Mononuclear cell (primary cell): ENCODE measurements around the gene DTX3. TPM values are rescaled to one million over a fixed set of nuclear protein-coding genes. Genes with fewer than 3 reads are reported as not detected.
"Not testable (repeated sequence)": the region's sequence is repeated elsewhere in the genome, so short reads cannot be mapped to it uniquely, and the experiment has no call there.

Experiments used
- H3K27me3 ChIP-seq: 2 replicates; pipeline ENCODE4 v1.6.0; 2011; ENCODE audit warnings: low read length, control low read depth; ENCODE audit not compliant: insufficient read depth
- H3K4me1 ChIP-seq: 2 replicates; pipeline ENCODE4 v1.5.1; 2011; ENCODE audit warnings: mild to moderate bottlenecking, low read length, control low read depth; ENCODE audit not compliant: insufficient read depth
- H3K4me3 ChIP-seq: 2 replicates; pipeline ENCODE4 v1.5.1; 2011; ENCODE audit warnings: mild to moderate bottlenecking, low read length, moderate library complexity
- H3K9me3 ChIP-seq: 2 replicates; pipeline ENCODE4 v1.5.1; 2011; ENCODE audit warnings: low read depth, mild to moderate bottlenecking, control low read depth, low read length
- total RNA-seq: library from RNA; depleted of rRNA; stranded (reverse); fragments of >200 nt; gene quantifications from one replicate; pipeline ENCODE4 v1.2.3, GENCODE V29; 2012

Gene DTX3
- total RNA-seq, 1 donor = 12.6 TPM

- Histone ChIP-seq H3K4me1 (peaks cover 36% of the 10 kb centered on the region), H3K27me3 (peaks cover 70% of the 10 kb centered on the region)
- not testable (repeated sequence) for H3K4me3 ChIP-seq, H3K9me3 ChIP-seq
These were observed 13.8 kb downstream of the DTX3 start for GRCh38 chr12:57618431-57618830.

DNA sequence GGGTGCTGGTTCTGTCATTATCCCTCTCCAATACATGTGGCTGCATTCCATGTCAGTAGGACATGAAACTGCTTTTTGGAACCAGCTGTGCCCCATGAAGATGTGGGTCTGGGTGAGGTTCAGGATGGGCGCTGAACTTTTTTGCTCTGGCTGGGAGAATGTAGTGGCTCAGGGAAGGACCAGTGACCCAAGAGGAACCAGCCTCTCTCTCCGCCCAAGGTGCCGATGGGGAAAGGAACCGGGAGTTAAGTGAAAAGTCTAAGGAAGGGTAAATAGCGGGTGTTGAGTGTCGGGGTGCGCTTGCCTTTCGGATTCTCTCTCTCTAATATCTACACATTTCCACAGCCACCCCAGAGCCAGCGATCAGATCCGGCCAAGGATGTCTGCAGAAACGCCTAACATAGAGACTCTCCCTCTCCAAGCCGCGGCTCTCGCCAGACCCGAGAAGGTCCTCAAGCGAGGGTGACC lies 14.4 kb downstream of the DTX3 start:
- H3K4me1 ChIP-seq = peaks cover 32% of the 10 kb centered on the region
- H3K4me3 ChIP-seq = no peak overlapping the region
- H3K9me3 ChIP-seq = no peaks in the 10 kb centered on the region
- peaks cover 73% of the 10 kb centered on the region for H3K27me3 ChIP-seq

GRCh38 chr12:57619434-57620244 lies 15.0 kb downstream of the DTX3 start:
- Histone ChIP-seq H3K4me1 (peaks cover 27% of the 10 kb centered on the region), H3K27me3 (peaks cover 78% of the 10 kb centered on the region), H3K4me3 (no peak overlapping the region), H3K9me3 (no peaks in the 10 kb centered on the region)

DNA sequence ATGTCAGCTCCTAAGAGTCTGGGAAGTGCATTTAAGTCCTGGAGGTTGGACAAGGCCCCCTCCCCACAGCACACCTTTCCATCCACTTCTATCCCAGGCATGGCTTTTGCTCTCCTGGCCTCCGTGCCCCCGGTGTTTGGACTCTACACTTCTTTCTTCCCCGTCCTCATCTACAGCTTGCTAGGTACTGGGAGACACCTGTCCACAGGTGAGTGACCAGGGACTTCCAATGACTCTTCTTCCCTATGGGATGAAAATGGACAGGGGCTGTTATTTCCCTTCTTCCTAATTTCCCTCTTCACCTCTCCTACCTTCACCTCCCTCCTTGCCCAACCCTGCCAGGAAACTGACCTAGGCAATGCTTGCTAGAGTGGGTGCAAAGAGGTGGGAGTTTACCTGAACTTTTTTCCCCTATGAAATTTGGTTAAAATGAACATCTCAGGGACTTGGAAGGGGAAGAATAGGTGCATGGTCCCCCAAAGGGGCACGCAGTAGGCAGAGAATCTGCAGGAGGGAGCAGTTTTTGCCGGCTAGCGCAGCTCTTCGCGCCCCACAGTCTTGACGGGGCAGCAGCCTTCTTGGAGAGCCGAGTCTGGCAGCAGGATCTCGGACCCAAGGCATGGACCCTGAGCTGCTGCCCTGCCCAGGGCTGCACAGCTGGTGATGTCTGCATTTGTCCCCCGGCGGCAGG lies 15.8 kb downstream of the DTX3 start:
- Histone ChIP-seq H3K27me3 (peaks cover 83% of the 10 kb centered on the region), H3K4me3 (no peak overlapping the region), H3K4me1 (peaks cover 27% of the 10 kb centered on the region), H3K9me3 (no peaks in the 10 kb centered on the region)

DNA sequence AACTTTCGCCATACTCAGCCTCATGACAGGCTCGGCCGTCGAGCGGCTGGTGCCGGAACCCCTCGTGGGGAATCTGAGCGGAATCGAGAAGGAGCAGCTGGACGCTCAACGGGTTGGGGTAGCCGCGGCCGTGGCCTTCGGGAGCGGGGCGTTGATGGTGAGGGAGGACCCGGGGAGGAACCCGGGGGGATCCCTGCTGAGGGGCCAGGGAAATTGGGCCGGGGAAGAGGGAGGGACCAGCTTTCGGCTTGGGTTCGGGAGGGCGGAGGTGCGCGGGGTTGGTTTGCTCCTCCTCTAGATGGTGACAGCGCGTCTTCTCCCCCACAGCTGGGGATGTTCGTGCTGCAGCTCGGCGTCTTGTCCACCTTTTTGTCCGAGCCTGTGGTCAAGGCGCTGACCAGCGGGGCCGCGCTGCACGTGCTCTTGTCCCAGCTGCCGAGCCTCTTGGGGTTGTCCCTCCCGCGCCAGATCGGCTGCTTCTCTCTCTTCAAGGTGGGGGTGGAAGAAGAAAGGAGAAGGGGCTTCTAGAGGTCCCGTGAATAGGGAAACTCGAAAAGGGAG lies 16.4 kb downstream of the DTX3 start:
- Histone ChIP-seq H3K4me1 (peaks cover 27% of the 10 kb centered on the region), H3K27me3 (peaks cover 90% of the 10 kb centered on the region), H3K4me3 (no peak overlapping the region), H3K9me3 (no peaks in the 10 kb centered on the region)

GRCh38 chr12:57621497-57622292 lies 17.1 kb downstream of the DTX3 start:
- H3K4me3 ChIP-seq = no peak overlapping the region
- H3K4me1 ChIP-seq = peaks cover 27% of the 10 kb centered on the region
- no peaks in the 10 kb centered on the region for H3K9me3 ChIP-seq
- H3K27me3 ChIP-seq = peaks cover 96% of the 10 kb centered on the region

- Histone ChIP-seq H3K4me1 (peaks cover 31% of the 10 kb centered on the region), H3K27me3 (peaks cover 99% of the 10 kb centered on the region), H3K4me3 (no peak overlapping the region), H3K9me3 (no peaks in the 10 kb centered on the region)
These were observed 17.9 kb downstream of the DTX3 start for GRCh38 chr12:57622293-57623245.

GRCh38 chr12:57623385-57623784 lies 18.8 kb downstream of the DTX3 start:
- Histone ChIP-seq H3K4me3 (no peak overlapping the region), H3K9me3 (no peaks in the 10 kb centered on the region), H3K27me3 (peaks cover 99% of the 10 kb centered on the region), H3K4me1 (peaks cover 36% of the 10 kb centered on the region)

- no peak overlapping the region for H3K4me3 ChIP-seq
- no peaks in the 10 kb centered on the region for H3K9me3 ChIP-seq
- H3K27me3 ChIP-seq = peaks cover 99% of the 10 kb centered on the region
- peaks cover 36% of the 10 kb centered on the region for H3K4me1 ChIP-seq
These were observed 19.3 kb downstream of the DTX3 start for GRCh38 chr12:57623811-57624390.

DNA sequence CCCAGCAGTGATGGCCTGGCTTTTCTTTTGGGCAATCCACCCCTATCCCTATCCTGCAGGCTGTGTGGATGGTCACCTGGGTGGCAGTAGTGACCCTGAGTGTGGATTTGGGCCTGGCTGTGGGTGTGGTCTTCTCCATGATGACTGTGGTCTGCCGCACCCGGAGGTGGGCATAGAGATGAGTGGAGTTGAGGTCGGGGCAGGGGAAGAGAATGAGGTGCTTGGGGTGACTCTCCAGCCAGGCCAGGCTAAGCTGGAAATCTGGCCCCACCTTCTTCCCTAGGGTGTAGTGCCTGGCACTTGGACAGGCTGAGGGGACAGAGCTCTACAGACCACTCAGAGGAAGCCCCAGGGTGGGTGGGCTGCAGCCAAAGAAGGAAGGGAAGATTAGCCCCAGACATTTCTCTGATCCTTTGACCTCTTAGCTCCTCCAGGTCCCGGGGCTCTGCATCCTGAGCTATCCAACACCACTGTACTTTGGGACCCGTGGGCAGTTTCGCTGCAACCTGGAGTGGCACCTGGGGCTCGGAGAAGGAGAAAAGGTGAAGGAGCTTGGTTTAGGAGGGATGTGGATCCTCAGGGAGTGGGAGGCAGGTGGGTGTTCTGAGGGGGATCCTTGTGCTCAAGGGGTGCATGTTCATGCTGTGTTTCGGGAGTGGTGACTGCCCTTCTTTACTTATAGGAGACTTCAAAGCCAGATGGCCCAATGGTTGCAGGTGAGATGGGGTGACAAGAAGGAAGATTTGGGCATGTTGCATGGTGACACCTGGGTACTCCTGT lies 20.0 kb downstream of the DTX3 start:
- Histone ChIP-seq H3K4me1 (peaks cover 32% of the 10 kb centered on the region), H3K9me3 (no peaks in the 10 kb centered on the region), H3K27me3 (peaks cover 98% of the 10 kb centered on the region), H3K4me3 (no peak overlapping the region)

GRCh38 chr12:57625261-57626032 lies 20.8 kb downstream of the DTX3 start:
- no peak overlapping the region for H3K4me3 ChIP-seq
- no peaks in the 10 kb centered on the region for H3K9me3 ChIP-seq
- peaks cover 96% of the 10 kb centered on the region for H3K27me3 ChIP-seq
- peaks cover 25% of the 10 kb centered on the region for H3K4me1 ChIP-seq

- H3K9me3 ChIP-seq = no peaks in the 10 kb centered on the region
These were observed 21.7 kb downstream of the DTX3 start for GRCh38 chr12:57626111-57626920.

More at GRCh38 chr12:57626111-57626920, 21.7 kb downstream of the DTX3 start:
- peaks cover 16% of the 10 kb centered on the region for H3K4me1 ChIP-seq
- peaks cover 96% of the 10 kb centered on the region for H3K27me3 ChIP-seq
- no peak overlapping the region for H3K4me3 ChIP-seq
